HepG2 (cell line): ENCODE data around the gene GNA12. TPM values are rescaled to one million over a fixed set of nuclear protein-coding genes. Genes with fewer than 3 reads are reported as not detected.

Source experiments
- BCL6 ChIP-seq: IDR thresholded peaks from 2 replicates; pipeline ENCODE4 v1.6.1; 2016; ENCODE audit warnings: missing genetic modification reagents, missing compliant biosample characterization
- CSRNP2 ChIP-seq: sonication (generic); formaldehyde crosslinking; conservative IDR thresholded peaks from 2 replicates; pipeline ENCODE4 v1.8.0; 2022; ENCODE audit warnings: low read depth, missing genetic modification reagents
- ETV5 ChIP-seq: IDR thresholded peaks from 2 replicates; pipeline ENCODE4 v1.6.1; 2018; ENCODE audit warnings: missing biosample characterization, missing genetic modification reagents, inconsistent platforms, borderline replicate concordance
- FOXP1 ChIP-seq, 2 experiments: fragments of 450-650 bp in 1 of 2; IDR thresholded peaks; 2 replicates each; pipeline ENCODE4 v1.6.1; 2017 to 2018; ENCODE audit warnings: antibody characterized with exemption in 1 of 2
- GFI1 ChIP-seq: sonication (generic); formaldehyde crosslinking; IDR thresholded peaks from 2 replicates; pipeline ENCODE4 v1.5.0; 2020; ENCODE audit warnings: missing genetic modification reagents, mild to moderate bottlenecking, borderline replicate concordance
- NFIC ChIP-seq: IDR thresholded peaks from 2 replicates; pipeline ENCODE4 v1.6.1; 2012; ENCODE audit warnings: mild to moderate bottlenecking, low read length, inconsistent platforms
- PAXIP1 ChIP-seq: sonication (generic); formaldehyde crosslinking; conservative IDR thresholded peaks from 2 replicates; pipeline ENCODE4 v1.4.0; 2020; ENCODE audit warnings: mild to moderate bottlenecking, missing genetic modification reagents, moderate library complexity
- SKIL ChIP-seq: sonication (generic); formaldehyde crosslinking; IDR thresholded peaks from 2 replicates; pipeline ENCODE4 v1.8.0; 2022; ENCODE audit warnings: missing genetic modification reagents, mild to moderate bottlenecking, moderate library complexity, borderline replicate concordance
- SPEN ChIP-seq: sonication (generic); formaldehyde crosslinking; IDR thresholded peaks from 2 replicates; pipeline ENCODE4 v1.5.1; 2020; ENCODE audit warnings: low read depth, mild to moderate bottlenecking, missing genetic modification reagents
- THAP7 ChIP-seq: sonication (generic); formaldehyde crosslinking; IDR thresholded peaks from 2 replicates; pipeline ENCODE4 v1.8.1; 2023; ENCODE audit warnings: mild to moderate bottlenecking, missing genetic modification reagents
- ZFP82 ChIP-seq: sonication (generic); formaldehyde crosslinking; IDR thresholded peaks from 2 replicates; pipeline ENCODE4 v1.5.1; 2020; ENCODE audit warnings: mild to moderate bottlenecking, missing genetic modification reagents, borderline replicate concordance
- ZGPAT ChIP-seq: IDR thresholded peaks from 2 replicates; pipeline ENCODE4 v1.6.1; 2016; ENCODE audit warnings: mild to moderate bottlenecking
- ZNF124 ChIP-seq: sonication (generic); formaldehyde crosslinking; IDR thresholded peaks from 2 replicates; pipeline ENCODE4 v1.4.0; 2020; ENCODE audit warnings: missing genetic modification reagents
- ZNF205 ChIP-seq: IDR thresholded peaks from 2 replicates; pipeline ENCODE4 v1.6.1; 2018; ENCODE audit warnings: missing biosample characterization, missing genetic modification reagents
- ZNF329 ChIP-seq: sonication (generic); formaldehyde crosslinking; IDR thresholded peaks from 2 replicates; pipeline ENCODE4 v1.9.0; 2021; ENCODE audit warnings: low read depth, mild to moderate bottlenecking, missing genetic modification reagents
- ZNF362 ChIP-seq: sonication (generic); formaldehyde crosslinking; IDR thresholded peaks from 2 replicates; pipeline ENCODE4 v1.4.0; 2020; ENCODE audit warnings: missing genetic modification reagents, mild to moderate bottlenecking, borderline replicate concordance
- ZNF501 ChIP-seq: sonication (generic); formaldehyde crosslinking; IDR thresholded peaks from 2 replicates; pipeline ENCODE4 v1.5.1; 2020; ENCODE audit warnings: mild to moderate bottlenecking, moderate library complexity, missing genetic modification reagents
- ZNF570 ChIP-seq: sonication (generic); formaldehyde crosslinking; IDR thresholded peaks from 2 replicates; pipeline ENCODE4 v1.4.0; 2020; ENCODE audit warnings: mild to moderate bottlenecking, missing genetic modification reagents, borderline replicate concordance
- polyA plus RNA-seq, 8 experiments: library from polyadenylated mRNA; depleted of rRNA in 3 of 8; stranded (reverse) in 7 of 8; unstranded in 1 of 8; fragments of >200 nt; fragmentation: Illumina TruSeq in 4 of 8; extraction: Trizol in 4 of 8; gene quantifications; 2 replicates each; pipeline versions ENCODE4 v1.2.1 to v1.2.3, GENCODE V29; 2011 to 2016; ENCODE audit warnings: low read depth in 4 of 8, missing spikeins in 1 of 8, mixed read lengths in 1 of 8; ENCODE audit not compliant: insufficient read depth in 1 of 8
- total RNA-seq, 5 experiments: library from RNA; depleted of rRNA; stranded (reverse); fragments of >200 nt; fragmentation: Illumina TruSeq; extraction: Trizol; gene quantifications; 2 replicates each; pipeline ENCODE4 v1.2.3, GENCODE V29; 2016; ENCODE audit warnings: low read depth in 1 of 5

The GNA12 gene
- total and polyA plus RNA-seq, 2 of the 13 experiments (the other 11 are each of a cell fraction or from before 2014, with no cell fraction given), result 16.2 to 50.9 TPM

GRCh38 chr7:2804227-2804763 lies 39.8 kb downstream of the GNA12 start (continued):
- TF ChIP-seq THAP7, result no peak
- peak; percentile 81 for TF ChIP-seq GFI1
- peak; percentile 49; the same call in 1 of the 2 replicates for TF ChIP-seq ETV5 (CRISPR knock-in tag)
- peak; percentile 48; the same call in 1 of the 2 replicates for TF ChIP-seq SPEN
- no peak for TF ChIP-seq ZNF570 (CRISPR knock-in tag)
- peak; percentile 80; the same call in 1 of the 2 replicates for TF ChIP-seq ZNF205 (CRISPR knock-in tag)
- no peak for TF ChIP-seq SKIL (CRISPR knock-in tag)
- peak; percentile 58 for TF ChIP-seq BCL6 (CRISPR knock-in tag)
- TF ChIP-seq ZGPAT (CRISPR knock-in tag), result peak; percentile 67
- TF ChIP-seq NFIC, result peak; percentile 64; the same call in 1 of the 2 replicates
- TF ChIP-seq FOXP1 (IDR thresholded peaks at IDR 0.05), result no peak; the same call in 1 of the 2 replicates
- peak; percentile 90 for TF ChIP-seq FOXP1 (CRISPR knock-in tag; IDR thresholded peaks at IDR 0.05)
- TF ChIP-seq ZNF124, result 0 out of 2 replicates have a peak, but pooled peaks have one; percentile 55
- TF ChIP-seq ZNF362, result no peak
- no peak for TF ChIP-seq ZFP82 (CRISPR knock-in tag)
- no peak for TF ChIP-seq CSRNP2 (CRISPR knock-in tag)
- 0 out of 2 replicates have a peak, but pooled peaks have one; percentile 8 for TF ChIP-seq ZNF501
- TF ChIP-seq PAXIP1, result peak; percentile 89
- no peak for TF ChIP-seq ZNF329 (CRISPR knock-in tag)
